SK-N-MC (cell line): ENCODE data around the gene DGKD.

Source experiments
- EZH2 ChIP-seq: fragments of 200-600 bp; sonication (generic); IDR thresholded peaks from one replicate; pipeline ENCODE4 v1.6.1; 2017; ENCODE audit warnings: antibody characterized with exemption
- FOXP2 ChIP-seq: optimal IDR thresholded peaks from 2 replicates; pipeline ENCODE3; 2011; ENCODE audit warnings: mild to moderate bottlenecking, moderate library complexity; ENCODE audit not compliant: insufficient read depth; ENCODE audit errors: extremely low read length, control extremely low read depth
- POLR2AphosphoS5 ChIP-seq: IDR thresholded peaks from 2 replicates; pipeline ENCODE4 v1.6.1; 2012; ENCODE audit warnings: mild to moderate bottlenecking, low read depth, low read length, borderline replicate concordance

- TF ChIP-seq POLR2AphosphoS5 (no peak), EZH2 (no peak), FOXP2 (no peak)
Observed at GRCh38 chr2:233444501-233444900, 90.2 kb downstream of the DGKD start.
